Raji (cell line): Measurements from ENCODE around the gene ALCAM.

Experiments used
- POLR2A ChIP-seq: IDR thresholded peaks from 2 replicates; pipeline ENCODE4 v1.6.1; 2011; ENCODE audit warnings: low read depth, low read length, control low read depth; ENCODE audit not compliant: insufficient read depth

ALCAM gene

DNA sequence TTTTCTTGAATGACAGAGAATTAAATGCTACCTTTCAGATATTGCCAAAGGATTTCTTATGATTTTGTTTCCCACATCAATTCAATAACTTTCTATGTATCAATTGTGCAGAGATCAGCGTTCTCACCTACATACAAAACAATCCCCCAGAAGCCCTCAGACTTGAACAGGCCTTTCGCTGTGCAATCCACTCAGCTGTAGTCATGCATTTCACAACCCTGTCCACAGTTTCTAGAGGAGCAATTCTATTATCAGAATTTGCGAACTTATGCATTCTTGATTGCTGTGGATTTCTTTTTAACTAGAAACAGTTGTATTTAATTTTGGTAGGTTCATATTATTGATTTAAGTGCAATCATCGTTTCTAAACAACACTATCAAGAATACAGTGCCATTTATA lies 13.7 kb upstream of the ALCAM start:
- no peak for TF ChIP-seq POLR2A

- TF ChIP-seq POLR2A = no peak
These were observed 13.1 kb upstream of the ALCAM start for GRCh38 chr3:105353485-105354161.

DNA sequence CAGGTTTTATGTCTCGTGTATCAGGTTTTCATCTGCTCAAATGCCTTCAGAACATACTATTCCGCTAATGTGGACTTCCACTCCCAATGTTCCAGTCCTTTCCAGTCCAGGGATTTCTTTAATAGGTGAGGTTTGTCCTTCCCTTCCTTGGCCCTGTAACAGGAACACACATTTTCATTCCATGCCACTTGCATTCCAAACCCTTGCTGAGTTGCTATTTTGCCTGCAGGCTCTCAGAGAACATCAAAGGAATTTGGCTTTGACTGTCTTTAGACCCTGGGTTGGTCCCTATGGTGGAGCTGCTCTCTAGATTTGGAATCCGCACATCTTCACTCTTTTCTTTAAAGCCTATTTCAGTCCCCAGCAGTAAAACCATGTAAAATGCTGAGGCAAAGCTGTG lies 12.3 kb upstream of the ALCAM start:
- TF ChIP-seq POLR2A = no peak

DNA sequence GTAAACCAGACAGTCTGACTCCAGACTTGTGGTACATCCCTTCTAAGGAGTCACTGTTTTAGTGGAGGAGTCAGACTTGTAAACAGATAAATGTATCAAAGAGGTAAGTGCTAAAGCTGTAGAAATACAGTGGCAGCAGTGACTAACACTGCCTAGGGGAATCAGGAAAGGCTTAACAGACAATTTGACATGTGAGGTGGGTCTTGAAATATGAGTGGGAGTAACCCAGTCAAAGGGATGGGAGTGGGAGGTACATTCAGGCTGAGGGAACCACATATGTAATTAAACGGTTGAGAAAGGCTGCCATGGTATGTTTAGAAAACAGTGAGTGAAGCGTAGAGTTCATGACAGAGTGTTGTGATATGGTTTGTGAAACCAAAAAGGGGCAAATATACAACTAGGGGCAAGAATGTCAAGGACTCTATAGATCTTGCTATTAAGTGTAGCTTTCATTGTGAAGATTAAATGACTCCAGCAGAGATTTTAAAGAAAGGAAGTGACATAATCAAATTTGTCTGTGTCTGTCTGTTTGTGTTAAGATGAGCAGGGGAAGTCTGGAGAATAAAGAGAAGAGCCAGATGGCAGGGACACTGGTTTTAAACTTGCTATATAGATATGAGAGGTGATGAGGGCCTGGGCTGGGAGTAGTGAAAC lies 11.2 kb upstream of the ALCAM start:
- no peak for TF ChIP-seq POLR2A

GRCh38 chr3:105356396-105356795 lies 10.3 kb upstream of the ALCAM start:
- TF ChIP-seq POLR2A = no peak

DNA sequence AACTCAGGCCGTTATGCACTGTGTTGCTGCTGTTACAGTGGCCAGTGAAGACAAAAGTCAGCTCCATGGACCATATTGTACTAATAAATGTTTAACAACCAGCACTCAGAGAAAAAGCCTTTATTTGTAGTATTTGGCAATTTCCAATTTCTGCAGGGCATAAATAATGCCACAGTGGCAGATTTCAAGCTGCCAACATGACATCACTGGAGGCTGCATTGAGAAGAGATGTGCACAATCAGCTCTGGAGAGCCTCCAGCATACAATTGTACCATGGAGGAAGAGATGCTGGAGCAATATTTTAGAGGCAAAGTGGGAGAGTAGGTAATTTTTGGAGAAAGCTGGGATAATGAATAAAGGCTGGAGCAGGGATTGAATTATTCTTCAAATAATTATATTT lies 9.7 kb upstream of the ALCAM start:
- no peak for TF ChIP-seq POLR2A

- TF ChIP-seq POLR2A = no peak
These were observed 7.5 kb upstream of the ALCAM start for GRCh38 chr3:105359098-105359762.

DNA sequence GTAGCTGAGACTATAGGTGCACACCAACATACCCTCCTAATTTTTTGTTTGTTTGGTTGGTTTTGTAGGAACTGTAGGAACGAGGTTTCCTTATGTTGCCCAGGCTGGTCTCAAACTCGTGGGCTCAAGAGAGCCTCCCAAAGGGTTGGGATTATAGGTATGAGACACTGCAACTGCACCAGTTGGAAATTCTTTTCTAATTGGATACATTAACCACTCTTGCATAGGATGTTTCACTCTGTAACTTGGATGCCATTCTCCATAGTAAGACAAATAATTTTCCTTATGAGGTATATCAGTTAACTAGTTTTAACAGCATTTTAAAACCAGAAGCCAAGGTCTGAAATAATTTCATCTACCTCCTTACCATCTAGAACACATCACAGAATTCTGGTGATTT lies 6.7 kb upstream of the ALCAM start:
- no peak for TF ChIP-seq POLR2A

DNA sequence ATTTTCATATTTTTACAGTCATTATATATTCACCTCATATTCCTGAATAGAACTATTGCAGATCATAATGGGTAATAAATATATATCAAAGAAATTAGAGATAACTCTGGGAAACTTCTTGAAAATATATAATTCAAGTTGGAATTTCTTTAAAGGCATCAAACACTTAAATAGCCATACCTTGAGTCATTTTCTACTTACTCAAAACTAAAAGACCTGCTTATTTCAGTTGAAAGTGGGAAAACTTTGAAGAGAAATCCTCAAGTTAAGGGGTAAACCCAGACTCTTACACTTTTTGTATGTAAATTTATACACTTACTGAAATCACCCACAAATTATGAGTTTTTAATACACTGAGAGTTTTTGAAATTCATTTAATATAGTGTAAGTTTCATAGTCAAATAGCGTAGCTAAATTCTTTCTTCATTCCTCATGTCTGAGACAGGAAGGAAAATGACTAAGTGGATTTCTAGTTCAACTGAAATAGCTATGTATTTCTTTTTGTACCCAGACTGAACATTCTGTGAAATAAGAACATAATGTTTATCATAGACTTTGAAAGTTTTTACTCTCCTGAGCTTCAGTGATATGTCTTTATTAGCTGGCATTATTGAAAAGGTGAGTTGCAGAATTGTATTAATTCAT lies 4.6 kb upstream of the ALCAM start:
- TF ChIP-seq POLR2A = no peak

GRCh38 chr3:105364128-105364527 lies 2.6 kb upstream of the ALCAM start:
- no peak for TF ChIP-seq POLR2A

GRCh38 chr3:105365081-105365390 lies 1.7 kb upstream of the ALCAM start:
- no peak for TF ChIP-seq POLR2A

GRCh38 chr3:105365391-105366325 lies 1.1 kb upstream of the ALCAM start:
- TF ChIP-seq POLR2A = no peak

DNA sequence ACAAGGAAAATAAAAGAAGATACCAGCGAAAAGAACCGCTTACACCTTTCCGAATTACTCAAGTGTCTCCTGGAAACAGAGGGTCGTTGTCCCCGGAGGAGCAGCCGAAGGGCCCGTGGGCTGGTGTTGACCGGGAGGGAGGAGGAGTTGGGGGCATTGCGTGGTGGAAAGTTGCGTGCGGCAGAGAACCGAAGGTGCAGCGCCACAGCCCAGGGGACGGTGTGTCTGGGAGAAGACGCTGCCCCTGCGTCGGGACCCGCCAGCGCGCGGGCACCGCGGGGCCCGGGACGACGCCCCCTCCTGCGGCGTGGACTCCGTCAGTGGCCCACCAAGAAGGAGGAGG lies 325 bp downstream of the ALCAM start:
- TF ChIP-seq POLR2A = no peak

DNA sequence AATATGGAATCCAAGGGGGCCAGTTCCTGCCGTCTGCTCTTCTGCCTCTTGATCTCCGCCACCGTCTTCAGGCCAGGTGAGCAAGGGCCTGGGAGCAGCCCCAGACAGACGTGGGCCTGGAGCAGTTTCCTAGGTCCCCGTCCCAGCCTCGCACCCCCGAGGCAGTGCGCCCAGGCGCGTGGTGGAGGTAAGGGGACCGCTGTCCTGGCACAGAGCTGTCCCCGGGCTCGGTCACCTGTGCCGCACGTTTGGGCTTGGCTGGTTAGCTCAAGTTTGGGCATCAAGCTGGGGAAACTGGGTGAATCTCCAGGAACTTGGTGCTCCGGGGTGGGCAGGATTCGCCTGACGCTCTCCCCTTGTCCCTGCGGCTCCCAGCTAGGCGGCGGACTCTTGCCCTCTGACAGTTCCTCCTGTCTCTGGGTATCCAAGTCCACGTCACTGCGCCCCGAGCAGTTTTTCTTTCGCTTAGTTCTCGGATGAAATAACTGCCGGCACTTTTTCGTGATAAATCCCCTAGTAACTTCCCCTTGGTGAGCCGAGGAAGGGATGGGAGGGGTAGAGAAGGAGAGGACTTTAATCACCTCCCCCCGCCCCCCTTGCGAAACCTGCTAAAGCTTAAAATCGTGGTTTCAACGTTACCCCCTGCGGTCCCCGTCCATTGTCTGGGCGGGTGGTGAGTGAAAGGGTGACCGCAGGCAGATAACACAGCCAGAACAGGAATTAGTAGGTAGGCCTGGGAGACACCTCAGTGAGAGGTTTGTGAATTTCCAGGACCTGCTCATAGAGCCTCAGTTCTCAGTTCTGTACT lies 901 bp downstream of the ALCAM start:
- TF ChIP-seq POLR2A = no peak

DNA sequence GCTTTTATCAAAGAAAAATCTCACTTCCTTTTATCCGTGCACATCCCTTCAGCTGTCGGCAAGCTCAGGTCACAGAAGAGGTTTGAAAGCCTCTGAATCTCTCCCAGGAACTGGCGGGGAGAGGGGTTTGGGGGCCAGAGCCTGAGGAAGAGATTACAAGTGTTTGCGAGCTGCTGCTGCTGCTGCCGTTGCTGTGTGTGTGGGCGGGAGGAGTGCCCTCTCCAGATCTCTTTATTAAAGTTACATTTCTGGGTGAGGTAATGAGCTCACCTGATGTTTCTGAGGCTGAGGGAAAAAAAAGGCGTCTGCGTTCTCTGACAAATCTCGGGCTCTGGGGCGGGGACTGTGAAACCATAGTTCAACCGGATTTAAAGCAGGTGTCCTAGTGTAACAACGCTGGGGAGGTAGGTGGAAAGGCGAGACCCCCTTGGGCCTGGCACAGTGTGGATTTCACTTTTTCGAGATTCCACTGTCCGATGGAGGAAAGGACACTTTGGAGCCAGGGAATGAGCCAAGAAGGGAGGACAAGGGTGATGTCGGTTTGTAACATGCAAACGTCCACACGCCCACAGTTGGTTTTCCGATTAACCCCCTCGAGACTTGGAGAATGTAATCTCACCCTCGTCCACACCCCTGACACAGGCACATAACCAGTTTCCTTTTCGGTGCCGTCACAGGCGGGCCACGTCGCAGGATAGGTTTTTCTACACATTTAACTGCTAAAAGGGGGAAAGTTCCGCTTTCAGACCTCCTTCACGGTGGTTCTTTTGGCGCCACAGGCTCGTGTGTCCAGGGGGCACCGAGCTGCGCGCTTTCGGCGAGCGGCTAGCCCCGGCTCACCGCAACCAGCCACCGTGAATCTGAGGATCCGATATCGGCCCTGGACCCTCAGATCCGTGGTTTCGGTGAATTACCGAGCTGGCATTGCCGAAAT lies 2.1 kb downstream of the ALCAM start:
- peak; percentile 70 for TF ChIP-seq POLR2A
